GM21737 (cell line): ENCODE data around the gene PPA1.
"Not testable (repeated sequence)": the region's sequence is repeated elsewhere in the genome, so short reads cannot be mapped to it uniquely, and the experiment has no call there.

Experiments used
- ATAC-seq: cut with Tn5 transposase; IDR thresholded peaks from one replicate; pipeline ENCODE4 v1.9.1; 2021; ENCODE audit warnings: mild to moderate bottlenecking, moderate library complexity; ENCODE audit not compliant: unreplicated experiment

PPA1 gene

DNA sequence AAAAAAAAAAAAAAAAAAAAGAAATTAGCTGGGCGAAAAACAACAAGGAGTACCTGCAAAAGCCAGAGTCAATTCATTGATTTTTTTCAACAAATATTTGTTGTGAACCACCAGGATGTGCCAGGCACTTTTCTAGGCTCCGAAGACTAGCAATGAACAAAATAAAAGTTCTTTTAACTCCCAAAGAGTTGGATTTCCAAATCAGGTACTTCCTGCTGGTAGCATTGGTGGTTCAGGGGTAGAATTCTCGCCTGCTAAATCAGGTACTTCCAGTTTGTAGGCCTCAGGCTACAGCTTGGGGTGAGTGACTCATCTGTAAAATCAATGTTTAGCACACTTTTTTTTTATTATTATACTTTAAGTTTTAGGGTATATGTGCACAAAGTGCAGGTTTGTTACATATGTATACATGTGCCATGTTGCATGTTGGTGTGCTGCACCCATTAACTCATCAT is 10.9 kb downstream of the PPA1 start:
- no peak for ATAC-seq

DNA sequence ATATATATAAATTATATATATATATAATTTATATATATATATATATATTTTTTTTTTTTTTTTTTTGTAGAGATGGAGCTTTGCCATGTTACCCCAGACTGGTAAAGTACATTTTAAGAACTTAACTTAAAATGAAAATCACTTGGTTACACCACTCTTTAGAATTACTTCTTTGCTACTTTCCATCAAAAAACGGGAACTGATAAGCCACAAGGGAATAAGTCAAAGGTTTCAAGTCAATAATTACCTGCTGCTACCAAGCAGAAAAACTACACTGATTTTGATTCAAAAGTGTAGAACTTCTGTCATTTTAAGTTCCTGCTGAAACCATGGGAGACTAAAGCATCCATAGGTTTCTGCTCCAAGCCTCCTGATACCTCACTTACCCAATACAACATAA is 12.2 kb downstream of the PPA1 start:
- ATAC-seq = no peak

GRCh38 chr10:70212879-70213278 is 20.4 kb downstream of the PPA1 start:
- no peak for ATAC-seq

DNA sequence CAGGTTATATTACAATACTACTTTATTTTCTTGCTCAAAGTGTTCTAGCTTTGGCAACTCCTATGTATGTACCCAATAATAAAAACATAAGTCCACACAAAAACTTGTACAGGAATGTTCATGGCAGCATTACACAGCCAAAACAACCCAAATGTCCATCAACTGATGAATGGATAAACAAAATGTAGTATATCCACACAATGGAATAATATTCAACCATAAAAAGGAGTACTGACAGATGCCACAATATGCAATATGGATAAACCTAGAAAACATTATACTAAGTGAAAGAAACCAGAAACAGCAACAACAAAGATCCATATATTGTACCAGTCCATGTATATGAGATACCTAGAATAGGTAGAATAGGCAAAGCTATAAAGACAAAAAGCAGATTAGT is 21.0 kb downstream of the PPA1 start:
- no peak for ATAC-seq

DNA sequence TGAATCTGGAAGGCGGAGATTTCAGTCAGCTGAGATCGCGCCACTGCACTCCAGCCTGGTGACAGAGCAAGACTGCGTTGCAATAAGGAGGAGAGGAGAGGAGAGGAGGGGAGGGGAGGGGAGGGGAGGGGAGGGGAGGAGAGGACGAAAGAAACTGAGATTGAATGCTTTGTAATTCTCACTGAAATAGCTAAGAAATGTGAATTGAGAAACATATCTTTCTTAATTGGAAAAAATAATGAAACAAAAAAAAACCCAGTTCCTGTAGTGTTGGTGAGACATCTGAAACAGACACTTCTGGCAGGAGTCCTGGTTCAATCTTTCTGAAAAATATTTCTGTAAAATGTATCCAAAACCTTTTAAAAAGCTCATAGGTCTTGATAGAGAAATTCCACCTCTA is 26.5 kb downstream of the PPA1 start:
- ATAC-seq = no peak

GRCh38 chr10:70201105-70201504 is 32.1 kb downstream of the PPA1 start:
- no peak for ATAC-seq

DNA sequence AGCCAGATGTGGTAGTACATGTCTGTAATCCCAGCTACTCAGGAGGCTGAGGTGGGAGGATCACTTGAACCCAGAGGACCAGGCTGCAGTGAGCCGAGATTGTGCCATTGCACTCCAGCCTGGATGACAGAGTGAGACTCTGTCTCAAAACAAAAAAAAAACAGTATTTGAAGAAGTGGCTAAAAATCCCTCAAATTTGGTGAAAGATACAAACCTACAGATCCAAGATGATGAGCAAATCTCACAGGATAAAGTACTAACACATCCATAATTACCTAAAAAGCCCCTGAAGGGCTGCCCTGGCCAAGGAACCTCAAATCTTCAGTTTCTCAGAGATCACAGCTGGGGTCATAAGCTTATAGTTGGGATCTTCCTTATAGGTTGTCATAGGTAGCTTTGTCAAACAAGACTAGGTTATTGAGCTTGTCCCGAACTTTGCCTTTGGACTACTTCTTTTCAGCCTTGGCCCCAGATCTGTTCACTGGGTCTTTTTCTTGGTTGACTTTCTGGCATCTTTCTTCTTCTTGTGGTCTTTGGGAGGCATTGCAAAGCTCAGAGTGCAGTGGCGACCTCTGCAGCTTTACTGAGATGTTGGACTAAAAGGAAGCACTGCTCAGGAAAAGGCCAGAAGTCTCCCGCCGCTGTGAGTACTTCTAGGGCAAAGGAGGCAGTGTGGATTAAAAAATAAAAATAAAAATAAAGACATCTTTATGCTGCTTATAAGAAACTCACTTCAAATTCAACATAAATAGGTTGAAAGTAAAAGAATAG is 34.3 kb downstream of the PPA1 start:
- no peak for ATAC-seq

DNA sequence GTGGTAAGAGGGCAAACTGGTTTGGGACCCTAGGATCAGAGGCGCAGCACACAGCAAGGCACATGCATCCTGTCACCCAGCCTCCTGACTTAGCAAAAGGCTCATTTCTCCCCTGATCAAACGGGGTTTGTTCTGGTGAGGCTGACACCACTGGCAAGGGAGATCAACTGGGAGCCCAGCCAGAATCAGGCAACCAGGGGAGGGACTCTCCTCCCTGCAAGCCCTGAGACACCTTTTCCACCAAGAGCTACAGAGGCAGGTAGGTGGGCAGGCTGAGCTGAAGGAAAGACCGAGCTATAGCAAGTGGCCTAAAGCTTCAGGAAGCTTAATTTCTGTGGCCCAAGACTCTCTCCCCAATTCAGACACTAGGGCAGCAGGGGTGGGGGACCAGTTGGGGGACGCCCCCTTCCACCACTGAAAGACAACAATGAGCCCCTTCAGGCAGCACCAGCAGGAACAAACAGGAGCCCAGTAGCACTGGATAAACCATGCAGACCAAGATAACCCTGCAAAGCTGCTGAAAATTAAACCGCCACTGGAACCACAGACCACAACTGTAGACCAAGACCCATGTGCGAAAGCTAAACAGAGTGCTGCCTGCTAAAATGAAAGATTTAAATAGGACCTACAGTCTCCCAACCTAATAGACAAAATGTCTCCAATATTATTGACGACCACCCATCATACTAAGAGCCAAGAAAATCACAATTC is 35.8 kb downstream of the PPA1 start:
- ATAC-seq = no peak

DNA sequence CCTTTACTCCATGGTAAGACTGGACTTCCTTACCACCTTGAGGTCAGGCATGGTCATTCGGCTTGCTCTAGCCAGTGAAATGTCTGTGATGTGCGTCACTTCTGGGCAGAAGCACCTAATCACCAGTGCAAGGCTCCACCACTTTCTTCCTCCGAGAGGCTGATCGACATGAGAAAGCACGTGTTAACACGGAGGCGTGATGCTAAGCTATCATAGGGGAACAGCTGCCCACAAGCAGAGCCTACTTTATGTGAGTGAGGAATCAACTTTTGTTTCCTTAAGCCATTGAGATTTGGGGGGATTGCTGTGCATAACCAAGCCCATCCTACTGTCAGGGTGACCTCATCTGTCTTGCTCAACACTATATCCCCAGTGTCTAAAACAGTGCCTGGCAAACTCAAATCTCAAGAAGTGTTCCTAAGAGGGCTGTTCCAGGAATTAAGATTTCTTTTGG is 39.8 kb downstream of the PPA1 start:
- no peak for ATAC-seq

DNA sequence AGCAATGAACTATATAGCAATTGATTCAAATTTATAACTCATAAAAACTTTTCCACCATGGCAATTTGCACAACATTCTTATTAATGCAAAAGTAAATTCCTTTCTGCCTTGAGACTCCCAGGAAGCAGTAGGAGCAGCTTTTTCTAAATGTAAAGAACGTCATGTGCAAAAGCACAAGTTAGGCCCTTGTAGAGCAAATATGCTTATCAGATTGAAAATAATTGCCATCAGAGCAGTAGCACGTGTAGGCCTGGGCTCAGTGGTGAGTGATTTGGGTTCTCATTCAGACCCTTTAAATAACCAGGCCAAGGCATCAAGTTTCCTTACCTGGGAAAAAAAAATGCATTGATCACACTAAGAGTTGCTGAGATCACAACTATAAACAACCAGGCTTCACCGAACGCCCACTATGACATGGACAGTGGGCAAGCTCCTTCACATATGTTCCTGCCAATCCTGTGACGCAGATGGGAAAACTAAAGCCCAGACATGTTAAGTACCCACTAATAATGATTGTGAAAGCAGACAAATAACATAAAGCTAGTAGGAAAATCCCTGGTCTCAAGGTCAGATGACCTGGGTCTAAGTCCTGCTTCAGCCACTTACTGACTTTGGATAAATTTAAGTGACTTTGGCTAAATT is 40.8 kb downstream of the PPA1 start:
- ATAC-seq = no peak

DNA sequence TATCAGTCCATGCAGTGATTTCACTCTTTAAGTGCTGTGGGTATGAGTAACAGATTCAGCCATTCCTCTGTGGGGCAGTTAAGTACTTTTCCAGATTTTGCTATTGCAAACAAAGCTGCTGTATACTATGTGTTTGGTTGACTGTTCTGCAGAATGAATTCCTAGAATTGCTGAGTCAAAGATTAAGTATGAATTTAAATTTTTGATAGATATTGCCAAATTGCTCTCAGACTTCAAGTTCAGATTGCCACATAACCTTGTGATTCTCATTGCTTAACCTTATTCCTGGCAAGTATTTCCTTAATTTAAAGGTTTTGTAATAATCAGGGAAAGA is 41.3 kb downstream of the PPA1 start:
- no peak for ATAC-seq

- ATAC-seq = no peak
Observed at GRCh38 chr10:70191161-70191971, 41.9 kb downstream of the PPA1 start.

DNA sequence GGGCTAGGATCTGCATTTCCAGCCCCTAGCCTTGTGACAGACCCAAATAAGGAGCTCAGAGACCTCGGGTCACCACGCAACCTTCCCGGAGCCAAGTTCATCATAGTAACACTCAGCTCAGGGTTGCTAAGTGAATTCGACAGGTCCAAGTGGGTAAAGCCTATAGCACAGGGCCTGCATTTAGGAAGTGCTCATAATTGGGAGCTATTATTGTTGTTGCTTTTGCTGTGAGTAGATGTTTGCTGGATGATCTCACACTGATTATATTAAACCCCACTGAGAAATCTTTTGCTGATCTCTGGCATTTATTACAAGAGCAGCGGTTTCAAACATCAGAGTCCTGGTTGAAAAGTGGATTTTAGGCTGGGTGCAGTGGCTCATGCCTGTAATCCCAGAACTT is 42.6 kb downstream of the PPA1 start:
- ATAC-seq = no peak

- no peak for ATAC-seq
Observed at GRCh38 chr10:70190102-70190501, 43.1 kb downstream of the PPA1 start.

GRCh38 chr10:70188768-70189167 is 44.5 kb downstream of the PPA1 start:
- ATAC-seq = no peak

DNA sequence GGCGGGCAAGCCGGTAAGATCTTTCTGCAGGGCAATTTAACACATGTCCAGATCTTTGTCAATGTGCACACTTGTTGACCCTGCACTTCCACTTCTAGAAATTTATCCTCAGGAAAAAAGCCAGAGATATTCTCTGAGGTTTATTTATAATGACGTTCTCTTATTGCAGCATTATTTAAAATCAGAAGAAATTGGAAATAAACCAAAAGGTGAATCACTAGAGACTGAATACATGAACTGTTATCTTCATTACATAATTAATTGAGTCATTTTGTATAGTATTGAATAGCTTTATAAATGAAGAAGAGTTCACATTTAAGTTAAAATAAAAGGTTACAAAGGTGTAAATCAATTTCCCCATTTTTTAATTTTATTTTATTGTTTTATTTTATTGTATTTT is 46.7 kb downstream of the PPA1 start:
- ATAC-seq = no peak

GRCh38 chr10:70186090-70186489 is 47.1 kb downstream of the PPA1 start:
- ATAC-seq = no peak

DNA sequence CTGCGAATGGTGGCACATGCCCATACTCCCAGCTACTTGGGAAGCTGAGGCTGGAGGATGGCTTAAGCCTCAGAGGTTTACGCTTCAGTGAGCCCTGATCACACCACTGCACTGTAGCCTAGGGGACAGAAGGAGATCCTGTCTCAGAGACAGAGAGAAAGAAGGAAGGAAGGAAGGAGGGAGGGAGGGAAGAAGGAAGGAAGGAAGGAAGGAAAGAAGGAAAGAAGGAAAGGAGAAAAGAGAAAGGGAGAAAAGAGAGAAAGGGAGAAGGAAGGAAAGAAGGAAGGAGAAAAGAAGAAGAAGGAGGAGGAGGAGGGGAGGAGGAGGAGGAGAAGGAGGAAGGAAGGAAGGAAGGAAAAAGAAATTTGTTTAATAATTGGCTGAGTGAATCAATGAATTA is 49.9 kb downstream of the PPA1 start:
- no peak for ATAC-seq

DNA sequence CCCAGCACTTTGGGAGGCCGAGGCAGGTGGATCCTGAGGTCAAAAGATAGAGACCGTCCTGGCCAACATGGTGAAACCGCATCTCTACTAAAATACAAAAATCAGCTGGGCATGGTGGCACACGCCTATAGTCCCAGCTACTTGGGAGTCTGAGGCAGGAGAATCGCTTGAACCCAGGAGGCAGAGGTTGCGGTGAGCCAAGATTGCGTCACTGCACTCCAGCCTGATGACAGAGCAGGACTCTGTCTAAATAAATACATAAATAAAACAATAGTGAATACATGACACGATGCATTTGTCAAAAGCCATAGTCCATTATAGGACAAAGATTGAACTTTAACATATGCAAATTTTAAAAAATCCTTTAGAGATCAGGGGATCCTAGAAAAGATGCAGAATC is 54.0 kb downstream of the PPA1 start:
- not testable (repeated sequence) for ATAC-seq

GRCh38 chr10:70178139-70178725 is 55.0 kb downstream of the PPA1 start:
- no peak for ATAC-seq

GRCh38 chr10:70176441-70176840 is 56.8 kb downstream of the PPA1 start:
- ATAC-seq = no peak
